ENCODE measurements around the gene RAP1B. TPM values are rescaled to one million over a fixed set of nuclear protein-coding genes. Genes with fewer than 3 reads are reported as not detected.

Gene RAP1B
- total RNA-seq, 1 experiment from 2014 or later, result 89.3 TPM

GRCh38 chr12:68619541-68619940, 8.8 kb downstream of the RAP1B start:
- DNase-seq, result no peak
- H3K27me3 ChIP-seq (ENCODE audit: control insufficient read depth, insufficient read depth, low read length), result no peaks in the 10 kb centered on the region
- H3K36me3 ChIP-seq (replicated peaks; ENCODE audit: control insufficient read depth, insufficient read depth, low read length), result no peaks in the 10 kb centered on the region
- no peak overlapping the region for H3K4me3 ChIP-seq (ENCODE audit: insufficient read depth, low read depth, low read length)

- no peak for DNase-seq
- H3K36me3 ChIP-seq (replicated peaks; ENCODE audit: control insufficient read depth, insufficient read depth, low read length), result 0 out of 2 replicates have a peak, but pooled peaks cover 1% of the 10 kb centered on the region
- no peak overlapping the region for H3K4me3 ChIP-seq (ENCODE audit: insufficient read depth, low read depth, low read length)
- H3K27me3 ChIP-seq (ENCODE audit: control insufficient read depth, insufficient read depth, low read length), result no peaks in the 10 kb centered on the region
These were observed 10.1 kb downstream of the RAP1B start for GRCh38 chr12:68620519-68621471.

GRCh38 chr12:68621472-68622081, 10.9 kb downstream of the RAP1B start:
- no peak overlapping the region for H3K4me3 ChIP-seq (ENCODE audit: insufficient read depth, low read depth, low read length)
- DNase-seq, result no peak
- 0 out of 2 replicates have a peak, but pooled peaks cover 1% of the 10 kb centered on the region for H3K36me3 ChIP-seq (replicated peaks; ENCODE audit: control insufficient read depth, insufficient read depth, low read length)
- H3K27me3 ChIP-seq (ENCODE audit: control insufficient read depth, insufficient read depth, low read length), result no peaks in the 10 kb centered on the region

GRCh38 chr12:68622250-68622649, 11.6 kb downstream of the RAP1B start:
- Histone ChIP-seq H3K27me3 (ENCODE audit: control insufficient read depth, insufficient read depth, low read length) (no peaks in the 10 kb centered on the region), H3K4me3 (ENCODE audit: insufficient read depth, low read depth, low read length) (no peak overlapping the region)
- DNase-seq, result no peak

GRCh38 chr12:68623059-68623458, 12.4 kb downstream of the RAP1B start:
- H3K36me3 ChIP-seq (replicated peaks; ENCODE audit: control insufficient read depth, insufficient read depth, low read length), result 0 out of 2 replicates have a peak, but pooled peaks cover 3% of the 10 kb centered on the region
- no peak overlapping the region for H3K4me3 ChIP-seq (ENCODE audit: insufficient read depth, low read depth, low read length)
- no peaks in the 10 kb centered on the region for H3K27me3 ChIP-seq (ENCODE audit: control insufficient read depth, insufficient read depth, low read length)
- DNase-seq, result no peak

More at GRCh38 chr12:68622250-68622649, 11.6 kb downstream of the RAP1B start:
- 0 out of 2 replicates have a peak, but pooled peaks cover 3% of the 10 kb centered on the region for H3K36me3 ChIP-seq (replicated peaks; ENCODE audit: control insufficient read depth, insufficient read depth, low read length)

- H3K27me3 ChIP-seq (ENCODE audit: control insufficient read depth, insufficient read depth, low read length), result no peaks in the 10 kb centered on the region
- 0 out of 2 replicates have a peak, but pooled peaks cover 3% of the 10 kb centered on the region for H3K36me3 ChIP-seq (replicated peaks; ENCODE audit: control insufficient read depth, insufficient read depth, low read length)
- no peak for DNase-seq
- no peak overlapping the region for H3K4me3 ChIP-seq (ENCODE audit: insufficient read depth, low read depth, low read length)
These were observed 13.3 kb downstream of the RAP1B start for GRCh38 chr12:68623984-68624383.

GRCh38 chr12:68624933-68625332, 14.2 kb downstream of the RAP1B start:
- H3K27me3 ChIP-seq (ENCODE audit: control insufficient read depth, insufficient read depth, low read length), result no peaks in the 10 kb centered on the region
- DNase-seq, result no peak
- 0 out of 2 replicates have a peak, but pooled peaks cover 3% of the 10 kb centered on the region for H3K36me3 ChIP-seq (replicated peaks; ENCODE audit: control insufficient read depth, insufficient read depth, low read length)
- H3K4me3 ChIP-seq (ENCODE audit: insufficient read depth, low read depth, low read length), result no peak overlapping the region

GRCh38 chr12:68627673-68628319, 17.1 kb downstream of the RAP1B start:
- no peak overlapping the region for H3K4me3 ChIP-seq (ENCODE audit: insufficient read depth, low read depth, low read length)
- 0 out of 2 replicates have a peak, but pooled peaks cover 3% of the 10 kb centered on the region for H3K36me3 ChIP-seq (replicated peaks; ENCODE audit: control insufficient read depth, insufficient read depth, low read length)
- DNase-seq, result no peak
- H3K27me3 ChIP-seq (ENCODE audit: control insufficient read depth, insufficient read depth, low read length), result no peaks in the 10 kb centered on the region

- Histone ChIP-seq H3K27me3 (ENCODE audit: control insufficient read depth, insufficient read depth, low read length) (no peaks in the 10 kb centered on the region), H3K4me3 (ENCODE audit: insufficient read depth, low read depth, low read length) (no peak overlapping the region), H3K36me3 (replicated peaks; ENCODE audit: control insufficient read depth, insufficient read depth, low read length) (0 out of 2 replicates have a peak, but pooled peaks cover 3% of the 10 kb centered on the region)
- no peak for DNase-seq
These were observed 18.0 kb downstream of the RAP1B start for GRCh38 chr12:68628698-68629097.

- Histone ChIP-seq H3K27me3 (ENCODE audit: control insufficient read depth, insufficient read depth, low read length) (no peaks in the 10 kb centered on the region), H3K4me3 (ENCODE audit: insufficient read depth, low read depth, low read length) (no peak overlapping the region), H3K36me3 (replicated peaks; ENCODE audit: control insufficient read depth, insufficient read depth, low read length) (0 out of 2 replicates have a peak, but pooled peaks cover 2% of the 10 kb centered on the region)
- no peak for DNase-seq
These were observed 19.4 kb downstream of the RAP1B start for GRCh38 chr12:68630050-68630449.

GRCh38 chr12:68630598-68630997, 19.9 kb downstream of the RAP1B start:
- 0 out of 2 replicates have a peak, but pooled peaks cover 2% of the 10 kb centered on the region for H3K36me3 ChIP-seq (replicated peaks; ENCODE audit: control insufficient read depth, insufficient read depth, low read length)

GRCh38 chr12:68631227-68631626, 20.5 kb downstream of the RAP1B start:
- Histone ChIP-seq H3K4me3 (ENCODE audit: insufficient read depth, low read depth, low read length) (no peak overlapping the region), H3K36me3 (replicated peaks; ENCODE audit: control insufficient read depth, insufficient read depth, low read length) (0 out of 2 replicates have a peak, but pooled peaks cover 2% of the 10 kb centered on the region), H3K27me3 (ENCODE audit: control insufficient read depth, insufficient read depth, low read length) (no peaks in the 10 kb centered on the region)
- no peak for DNase-seq

More at GRCh38 chr12:68630598-68630997, 19.9 kb downstream of the RAP1B start:
- no peak for DNase-seq
- Histone ChIP-seq H3K4me3 (ENCODE audit: insufficient read depth, low read depth, low read length) (no peak overlapping the region), H3K27me3 (ENCODE audit: control insufficient read depth, insufficient read depth, low read length) (no peaks in the 10 kb centered on the region)

- no peak overlapping the region for H3K4me3 ChIP-seq (ENCODE audit: insufficient read depth, low read depth, low read length)
- H3K27me3 ChIP-seq (ENCODE audit: control insufficient read depth, insufficient read depth, low read length), result no peaks in the 10 kb centered on the region
- no peaks in the 10 kb centered on the region for H3K36me3 ChIP-seq (replicated peaks; ENCODE audit: control insufficient read depth, insufficient read depth, low read length)
- DNase-seq, result no peak
These were observed 21.8 kb downstream of the RAP1B start for GRCh38 chr12:68632486-68632885.
